PFSK-1 (cell line): ENCODE data around the gene POLR2I.

Experiments
- FOXP2 ChIP-seq: optimal IDR thresholded peaks from 2 replicates; pipeline ENCODE3; 2011; ENCODE audit warnings: borderline replicate concordance, control low read depth, inconsistent platforms; ENCODE audit not compliant: insufficient read depth; ENCODE audit errors: extremely low read length, extremely low read depth
- POLR2AphosphoS5 ChIP-seq: IDR thresholded peaks from 2 replicates; pipeline ENCODE4 v1.6.1; 2012; ENCODE audit warnings: low read depth, mild to moderate bottlenecking, control low read depth, low read length, moderate library complexity
- SIN3A ChIP-seq: IDR thresholded peaks from 2 replicates; pipeline ENCODE4 v1.6.1; 2012; ENCODE audit warnings: mild to moderate bottlenecking, low read length, moderate library complexity, borderline replicate concordance; ENCODE audit not compliant: insufficient read depth
- TAF1 ChIP-seq: IDR thresholded peaks from 2 replicates; pipeline ENCODE4 v1.6.1; 2012; ENCODE audit warnings: low read length, control low read depth, borderline replicate concordance; ENCODE audit not compliant: insufficient read depth
- TF ChIP-seq, protein P1 (sequence below), 2 experiments: IDR thresholded peaks; 2 replicates each; pipeline versions ENCODE4 v1.6.1 to v1.8.0; 2011 to 2012; ENCODE audit warnings: low read depth in 2 of 2, low read length in 2 of 2, control low read depth in 1 of 2, inconsistent platforms in 1 of 2, mild to moderate bottlenecking in 1 of 2, moderate library complexity in 1 of 2; ENCODE audit not compliant: insufficient read depth in 1 of 2

POLR2I gene

DNA sequence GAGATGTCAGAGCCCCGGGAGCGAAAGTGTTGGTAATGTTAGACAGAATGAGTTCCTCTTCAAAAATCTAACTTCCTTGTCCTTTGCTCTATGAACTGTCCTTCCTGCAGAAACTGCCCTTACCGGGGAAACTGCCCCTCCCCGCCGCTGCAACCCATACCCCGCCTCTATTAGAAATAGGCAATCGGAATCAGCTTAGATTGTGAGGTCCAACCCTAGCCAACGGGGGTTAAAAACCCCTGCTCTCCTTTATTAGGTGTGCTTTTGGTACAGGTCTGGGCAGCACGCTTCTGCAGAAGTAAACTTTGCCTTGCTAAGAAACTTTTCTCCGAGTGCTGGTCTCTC lies 13.7 kb upstream of the POLR2I start:
- no peak for TF ChIP-seq FOXP2
- TF ChIP-seq POLR2AphosphoS5 = no peak
- TF ChIP-seq, protein P1, sequence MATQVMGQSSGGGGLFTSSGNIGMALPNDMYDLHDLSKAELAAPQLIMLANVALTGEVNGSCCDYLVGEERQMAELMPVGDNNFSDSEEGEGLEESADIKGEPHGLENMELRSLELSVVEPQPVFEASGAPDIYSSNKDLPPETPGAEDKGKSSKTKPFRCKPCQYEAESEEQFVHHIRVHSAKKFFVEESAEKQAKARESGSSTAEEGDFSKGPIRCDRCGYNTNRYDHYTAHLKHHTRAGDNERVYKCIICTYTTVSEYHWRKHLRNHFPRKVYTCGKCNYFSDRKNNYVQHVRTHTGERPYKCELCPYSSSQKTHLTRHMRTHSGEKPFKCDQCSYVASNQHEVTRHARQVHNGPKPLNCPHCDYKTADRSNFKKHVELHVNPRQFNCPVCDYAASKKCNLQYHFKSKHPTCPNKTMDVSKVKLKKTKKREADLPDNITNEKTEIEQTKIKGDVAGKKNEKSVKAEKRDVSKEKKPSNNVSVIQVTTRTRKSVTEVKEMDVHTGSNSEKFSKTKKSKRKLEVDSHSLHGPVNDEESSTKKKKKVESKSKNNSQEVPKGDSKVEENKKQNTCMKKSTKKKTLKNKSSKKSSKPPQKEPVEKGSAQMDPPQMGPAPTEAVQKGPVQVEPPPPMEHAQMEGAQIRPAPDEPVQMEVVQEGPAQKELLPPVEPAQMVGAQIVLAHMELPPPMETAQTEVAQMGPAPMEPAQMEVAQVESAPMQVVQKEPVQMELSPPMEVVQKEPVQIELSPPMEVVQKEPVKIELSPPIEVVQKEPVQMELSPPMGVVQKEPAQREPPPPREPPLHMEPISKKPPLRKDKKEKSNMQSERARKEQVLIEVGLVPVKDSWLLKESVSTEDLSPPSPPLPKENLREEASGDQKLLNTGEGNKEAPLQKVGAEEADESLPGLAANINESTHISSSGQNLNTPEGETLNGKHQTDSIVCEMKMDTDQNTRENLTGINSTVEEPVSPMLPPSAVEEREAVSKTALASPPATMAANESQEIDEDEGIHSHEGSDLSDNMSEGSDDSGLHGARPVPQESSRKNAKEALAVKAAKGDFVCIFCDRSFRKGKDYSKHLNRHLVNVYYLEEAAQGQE (IDR thresholded peaks at IDR 0.05; ENCODE audit: insufficient read depth in 1 of 2, low read depth in 2 of 2, low read length in 2 of 2) = no peak
- no peak for TF ChIP-seq TAF1
- no peak for TF ChIP-seq SIN3A

DNA sequence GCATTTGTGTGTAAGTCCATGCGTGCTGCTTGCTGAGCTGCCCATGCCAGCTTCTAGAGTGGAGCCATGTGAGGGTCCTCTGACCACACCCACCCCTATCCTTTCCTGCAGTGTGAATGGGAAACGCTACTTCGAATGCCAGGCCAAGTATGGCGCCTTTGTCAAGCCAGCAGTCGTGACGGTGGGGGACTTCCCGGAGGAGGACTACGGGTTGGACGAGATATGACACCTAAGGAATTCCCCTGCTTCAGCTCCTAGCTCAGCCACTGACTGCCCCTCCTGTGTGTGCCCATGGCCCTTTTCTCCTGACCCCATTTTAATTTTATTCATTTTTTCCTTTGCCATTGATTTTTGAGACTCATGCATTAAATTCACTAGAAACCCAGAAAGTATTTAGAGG lies 10.9 kb upstream of the POLR2I start:
- TF ChIP-seq POLR2AphosphoS5 = no peak
- TF ChIP-seq, protein P1 (IDR thresholded peaks at IDR 0.05; ENCODE audit: insufficient read depth in 1 of 2, low read depth in 2 of 2, low read length in 2 of 2) = no peak

DNA sequence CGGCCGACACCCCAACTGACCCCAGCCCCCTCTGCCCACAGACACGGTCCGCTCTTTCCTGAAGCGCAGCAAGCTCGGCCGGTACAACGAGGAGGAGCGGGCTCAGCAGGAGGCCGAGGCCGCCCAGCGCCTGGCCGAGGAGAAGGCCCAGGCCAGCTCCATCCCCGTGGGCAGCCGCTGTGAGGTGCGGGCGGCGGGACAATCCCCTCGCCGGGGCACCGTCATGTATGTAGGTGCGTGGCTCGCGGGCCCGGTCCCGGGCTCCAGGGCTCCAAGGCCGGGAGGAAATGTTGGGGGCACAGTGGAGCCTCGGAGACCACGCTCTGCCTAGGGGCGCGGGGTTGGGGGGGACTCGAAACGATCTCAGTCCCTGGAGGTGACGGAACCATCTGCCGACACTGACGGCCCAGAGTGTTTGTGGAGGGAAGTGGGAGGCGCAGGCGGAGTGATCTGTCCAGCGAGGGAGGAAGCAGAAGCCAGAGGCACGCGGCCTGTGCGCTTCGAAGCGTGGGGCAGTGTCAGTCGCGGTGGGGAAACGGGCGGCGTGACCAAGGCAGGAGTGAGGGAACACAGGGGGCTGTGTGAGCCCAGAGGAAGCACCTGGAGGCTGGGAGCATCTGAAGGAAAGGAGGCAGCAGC lies 6.9 kb upstream of the POLR2I start:
- TF ChIP-seq FOXP2 (no peak), TAF1 (no peak), SIN3A (no peak), POLR2AphosphoS5 (no peak)
- TF ChIP-seq, protein P1 (IDR thresholded peaks at IDR 0.05; ENCODE audit: insufficient read depth in 1 of 2, low read depth in 2 of 2, low read length in 2 of 2) = no peak

DNA sequence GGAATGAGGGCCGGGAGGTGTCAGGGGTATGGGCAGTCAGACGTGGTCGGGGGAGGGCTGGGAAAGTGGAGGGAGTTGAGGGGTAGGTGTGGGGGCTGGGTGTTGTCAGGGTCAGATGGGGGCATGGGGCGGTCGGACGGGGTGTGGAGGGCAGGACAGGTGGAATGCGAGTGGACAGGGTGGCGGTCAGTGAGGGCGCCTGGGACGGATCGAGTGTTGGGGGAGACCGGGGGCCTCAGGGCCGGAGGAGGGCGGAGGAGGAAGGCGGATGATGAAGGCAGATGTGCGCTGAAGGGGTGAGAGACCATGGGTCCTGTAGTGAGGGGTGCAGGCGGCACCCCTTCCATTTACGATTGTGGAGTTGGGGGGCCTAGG lies 6.3 kb upstream of the POLR2I start:
- TF ChIP-seq TAF1 = no peak
- TF ChIP-seq, protein P1 (IDR thresholded peaks at IDR 0.05; ENCODE audit: insufficient read depth in 1 of 2, low read depth in 2 of 2, low read length in 2 of 2) = no peak
- no peak for TF ChIP-seq SIN3A
- TF ChIP-seq FOXP2 = no peak
- no peak for TF ChIP-seq POLR2AphosphoS5
